Prostate gland (tissue), 2 donors: ENCODE data around the gene OBP2B. TPM values are rescaled to one million over a fixed set of nuclear protein-coding genes. Genes with fewer than 3 reads are reported as not detected.

Experiments
- DNase-seq: peaks from one replicate; pipeline ENCODE4 v3.0.0-alpha.2; 2019; ENCODE audit warnings: low spot score
- H3K27ac ChIP-seq, 2 donors: fragments of 200-600 bp; sonication (generic); 2 replicates each; pipeline ENCODE4 v1.5.1; 2017 to 2019
- H3K27me3 ChIP-seq: fragments of 200-600 bp; sonication (generic); replicated peaks from 2 replicates; pipeline ENCODE4 v1.5.1; 2019; ENCODE audit not compliant: insufficient read depth
- H3K36me3 ChIP-seq, 2 donors: fragments of 200-600 bp; sonication (generic); 1 replicate in 1 of 2; 2 replicates in 1 of 2; pipeline versions ENCODE4 v1.5.1 to v1.8.1; 2017 to 2019
- H3K4me1 ChIP-seq: fragments of 200-600 bp; sonication (generic); replicated peaks from 2 replicates; pipeline ENCODE4 v1.5.1; 2019
- H3K4me3 ChIP-seq, 2 donors: fragments of 200-600 bp; sonication (generic); 2 replicates each; pipeline ENCODE4 v1.5.1; 2017 to 2019
- H3K9me3 ChIP-seq: fragments of 200-600 bp; sonication (generic); 2 replicates; pipeline ENCODE4 v1.5.1; 2017
- POLR2A ChIP-seq: fragments of 450-650 bp; IDR thresholded peaks from one replicate; pipeline ENCODE4 v1.6.1; 2016; ENCODE audit warnings: antibody characterized with exemption, mild to moderate bottlenecking
- POLR2AphosphoS5 ChIP-seq: sonication (generic); formaldehyde crosslinking; IDR thresholded peaks from one replicate; pipeline ENCODE4 v1.6.1; 2017; ENCODE audit warnings: antibody characterized with exemption
- WGBS: methylation state at CpG from one replicate; pipeline ENCODE4 v1.1.5; 2018; 5-methylcytosine and 5-hydroxymethylcytosine counted together
- intact Hi-C: fragments of 100-400 bp; cut with DNase I; formaldehyde crosslinking; loops from one replicate; pipeline ENCODE4 v1.14.2; 2022
- total RNA-seq, 2 donors: library from RNA; depleted of rRNA; stranded (reverse); fragments of >200 nt; gene quantifications; one replicate each; pipeline ENCODE4 v1.1.0, GENCODE V29; 2016
- TF ChIP-seq, protein P1 (sequence below), 4 experiments: fragments of 200-600 bp in 2 of 4; fragments of 450-650 bp in 2 of 4; sonication (generic) in 2 of 4; IDR thresholded peaks; 1 replicate in 3 of 4; 2 replicates in 1 of 4; pipeline ENCODE4 v1.5.1; 2016 to 2019; ENCODE audit warnings: antibody characterized with exemption in 4 of 4, mild to moderate bottlenecking in 2 of 4, moderate library complexity in 2 of 4

Gene OBP2B
- total RNA-seq, 2 donors from 2014 or later, result 1.6 to 35.2 TPM

DNA sequence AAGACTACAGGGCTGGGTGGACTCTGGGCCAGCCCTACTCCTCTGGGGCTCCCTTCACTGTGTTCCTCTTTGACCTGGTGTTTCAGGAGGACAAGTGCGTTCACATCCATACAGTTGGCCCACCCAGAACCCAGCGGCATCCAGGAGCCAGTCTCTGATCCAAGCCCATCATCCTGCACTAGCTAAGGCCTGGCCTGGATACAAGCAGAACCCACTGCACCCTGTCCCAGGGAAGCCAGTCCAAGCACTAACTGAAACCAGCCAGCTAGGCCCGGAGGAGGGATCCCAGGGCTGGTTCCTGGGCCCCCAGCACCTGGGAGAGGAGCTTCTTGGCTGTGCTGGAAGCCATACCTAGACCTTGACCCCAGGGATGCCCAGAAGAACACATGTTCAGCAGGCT lies 41.3 kb downstream of the OBP2B start:
- Histone ChIP-seq H3K27ac (no peak overlapping the region), H3K9me3 (no peaks in the 10 kb centered on the region), H3K27me3 (no peaks in the 10 kb centered on the region), H3K4me1 (peaks cover 8% of the 10 kb centered on the region), H3K4me3 (no peak overlapping the region), H3K36me3 (no peaks in the 10 kb centered on the region)
- intact Hi-C loops, result no loop called here
- WGBS, result 94% methylated on average over 3 of the region's 3 CpGs
- TF ChIP-seq, protein P1, sequence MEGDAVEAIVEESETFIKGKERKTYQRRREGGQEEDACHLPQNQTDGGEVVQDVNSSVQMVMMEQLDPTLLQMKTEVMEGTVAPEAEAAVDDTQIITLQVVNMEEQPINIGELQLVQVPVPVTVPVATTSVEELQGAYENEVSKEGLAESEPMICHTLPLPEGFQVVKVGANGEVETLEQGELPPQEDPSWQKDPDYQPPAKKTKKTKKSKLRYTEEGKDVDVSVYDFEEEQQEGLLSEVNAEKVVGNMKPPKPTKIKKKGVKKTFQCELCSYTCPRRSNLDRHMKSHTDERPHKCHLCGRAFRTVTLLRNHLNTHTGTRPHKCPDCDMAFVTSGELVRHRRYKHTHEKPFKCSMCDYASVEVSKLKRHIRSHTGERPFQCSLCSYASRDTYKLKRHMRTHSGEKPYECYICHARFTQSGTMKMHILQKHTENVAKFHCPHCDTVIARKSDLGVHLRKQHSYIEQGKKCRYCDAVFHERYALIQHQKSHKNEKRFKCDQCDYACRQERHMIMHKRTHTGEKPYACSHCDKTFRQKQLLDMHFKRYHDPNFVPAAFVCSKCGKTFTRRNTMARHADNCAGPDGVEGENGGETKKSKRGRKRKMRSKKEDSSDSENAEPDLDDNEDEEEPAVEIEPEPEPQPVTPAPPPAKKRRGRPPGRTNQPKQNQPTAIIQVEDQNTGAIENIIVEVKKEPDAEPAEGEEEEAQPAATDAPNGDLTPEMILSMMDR (IDR thresholded peaks at IDR 0.05), result no peak
- TF ChIP-seq POLR2AphosphoS5, result no peak
- TF ChIP-seq POLR2A, result no peak
- DNase-seq, result no peak

DNA sequence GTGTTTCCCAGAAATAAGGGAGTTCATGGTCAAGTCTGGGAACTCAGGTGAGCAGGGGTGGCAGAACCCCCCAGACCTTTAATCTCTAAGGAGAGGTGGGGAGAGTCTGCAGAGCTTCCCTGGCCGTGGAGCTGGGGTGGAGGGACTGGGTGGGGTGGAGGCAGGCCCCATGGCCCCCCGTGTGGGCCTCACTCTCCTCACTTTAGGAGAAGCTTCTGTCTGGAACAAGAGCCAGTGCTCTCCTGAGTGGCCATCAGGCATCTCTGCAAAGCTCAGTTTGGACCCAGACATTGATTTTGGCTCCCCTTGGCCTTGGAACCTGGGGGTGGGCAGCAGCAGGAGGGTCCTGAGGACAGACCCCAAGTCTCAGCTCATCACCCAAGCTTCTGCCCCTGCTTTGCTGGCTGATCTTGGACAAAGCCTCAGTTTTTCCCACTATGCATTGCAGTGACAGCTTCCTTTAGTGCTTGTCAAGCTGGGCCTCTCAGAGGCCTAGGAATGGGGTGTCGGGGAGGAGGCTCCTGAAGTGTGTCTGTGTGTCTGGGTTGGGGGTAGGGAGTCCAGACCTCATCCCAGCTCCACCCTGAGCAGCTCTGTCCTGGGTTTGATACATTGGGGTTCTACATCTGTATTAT lies 41.8 kb downstream of the OBP2B start:
- H3K4me1 ChIP-seq, result peaks cover 8% of the 10 kb centered on the region
- no peaks in the 10 kb centered on the region for H3K36me3 ChIP-seq
- TF ChIP-seq POLR2AphosphoS5 (no peak), POLR2A (no peak)
- TF ChIP-seq, protein P1 (IDR thresholded peaks at IDR 0.05), result no peak
- H3K9me3 ChIP-seq, result no peaks in the 10 kb centered on the region
- 93% methylated on average over 3 of the region's 3 CpGs for WGBS
- H3K27me3 ChIP-seq, result no peaks in the 10 kb centered on the region
- DNase-seq, result no peak
- intact Hi-C loops, result no loop called here
- H3K4me3 ChIP-seq, result no peak overlapping the region
- H3K27ac ChIP-seq, result no peak overlapping the region

DNA sequence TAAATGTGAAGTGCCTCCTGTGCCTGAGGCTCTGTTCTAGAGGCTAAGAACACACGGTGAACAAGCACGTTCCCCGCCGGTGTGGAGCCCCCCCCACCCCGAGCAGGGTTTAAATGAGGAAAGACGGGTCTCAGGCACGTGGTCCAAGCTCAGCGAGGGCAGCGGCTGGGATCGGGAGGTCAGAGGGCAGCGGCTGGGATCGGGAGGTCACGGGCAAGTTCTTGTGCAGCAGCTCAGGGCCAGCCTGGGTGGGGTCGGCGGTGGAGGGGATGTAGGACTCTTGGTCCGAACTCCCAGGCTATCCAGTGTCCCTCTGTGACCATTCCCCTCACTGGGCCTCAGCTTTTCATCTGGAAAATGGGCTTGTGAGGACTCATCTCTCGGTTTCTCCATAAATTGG lies 42.7 kb downstream of the OBP2B start:
- WGBS, result 82% methylated on average over 17 of the region's 17 CpGs
- DNase-seq, result no peak
- TF ChIP-seq POLR2AphosphoS5, result no peak
- TF ChIP-seq, protein P1 (IDR thresholded peaks at IDR 0.05), result no peak
- TF ChIP-seq POLR2A, result no peak
- no peaks in the 10 kb centered on the region for H3K9me3 ChIP-seq
- no peak overlapping the region for H3K27ac ChIP-seq
- H3K4me3 ChIP-seq, result no peak overlapping the region
- no peaks in the 10 kb centered on the region for H3K27me3 ChIP-seq
- H3K36me3 ChIP-seq, result no peaks in the 10 kb centered on the region
- intact Hi-C loops, result no loop called here
- H3K4me1 ChIP-seq, result peaks cover 8% of the 10 kb centered on the region

DNA sequence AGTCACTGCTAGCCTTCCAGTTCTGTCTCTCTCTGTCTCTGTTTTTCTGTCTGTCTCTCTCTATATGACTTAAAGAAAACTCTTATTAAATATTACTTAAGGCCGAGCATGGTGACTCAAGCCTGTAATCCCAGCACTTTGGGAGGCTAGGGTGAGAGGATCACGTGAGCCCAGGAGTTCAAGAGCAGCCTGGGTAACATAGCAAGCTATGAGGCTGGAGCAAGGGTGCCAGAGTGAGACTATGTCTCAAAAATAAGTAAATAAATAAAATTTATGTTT lies 43.7 kb downstream of the OBP2B start:
- TF ChIP-seq, protein P1 (IDR thresholded peaks at IDR 0.05), result no peak
- TF ChIP-seq POLR2A (no peak), POLR2AphosphoS5 (no peak)
- 94% methylated on average over 2 of the region's 2 CpGs for WGBS

DNA sequence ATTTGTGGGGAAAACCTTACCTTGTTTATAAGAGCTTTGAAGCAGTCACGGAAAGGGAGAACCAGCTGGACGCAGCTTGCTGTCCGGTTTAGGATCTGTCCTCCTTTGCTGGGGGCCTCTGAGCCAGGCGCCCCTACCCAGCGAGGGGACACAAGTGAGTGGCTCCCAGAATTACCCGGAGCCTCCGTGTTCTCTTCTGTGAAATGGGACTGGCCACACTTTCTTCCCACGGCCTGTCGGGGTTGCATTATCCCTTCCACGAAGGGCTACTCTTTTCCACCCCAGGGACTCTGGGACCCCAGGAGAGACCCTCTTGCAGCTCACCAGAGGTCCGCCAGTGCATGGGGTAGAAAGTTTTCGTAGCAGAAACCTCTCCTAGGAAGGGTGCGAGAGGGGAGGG lies 44.9 kb downstream of the OBP2B start:
- no peak for DNase-seq

More for the DNA sequence above, 43.7 kb downstream of the OBP2B start:
- H3K4me1 ChIP-seq, result peaks cover 8% of the 10 kb centered on the region
- H3K27me3 ChIP-seq, result no peaks in the 10 kb centered on the region
- H3K4me3 ChIP-seq, result no peak overlapping the region
- no peak overlapping the region for H3K27ac ChIP-seq
- intact Hi-C loops, result no loop called here
- no peaks in the 10 kb centered on the region for H3K9me3 ChIP-seq
- no peak for DNase-seq
- H3K36me3 ChIP-seq, result no peaks in the 10 kb centered on the region

More for the DNA sequence above, 44.9 kb downstream of the OBP2B start:
- Histone ChIP-seq H3K4me1 (peaks cover 8% of the 10 kb centered on the region), H3K9me3 (no peaks in the 10 kb centered on the region), H3K4me3 (peak overlapping the region; percentile 57 to 58), H3K36me3 (no peaks in the 10 kb centered on the region), H3K27ac (peak overlapping the region; percentile 58 to 60), H3K27me3 (no peaks in the 10 kb centered on the region)
- intact Hi-C loops, result no loop called here
- no peak for TF ChIP-seq POLR2AphosphoS5
- TF ChIP-seq, protein P1 (IDR thresholded peaks at IDR 0.05), result no peak
- no peak for TF ChIP-seq POLR2A
- WGBS, result 78% methylated on average over 10 of the region's 13 CpGs
